GM19193 (cell line): ENCODE data around the gene CIITA.
A peak's percentile ranks its signal among the peaks of the same experiment; 100 is the strongest.

ENCODE experiments used
- POLR2A ChIP-seq: IDR thresholded peaks from 4 replicates; pipeline ENCODE4 v1.6.1; 2011; ENCODE audit not compliant: insufficient read depth, insufficient read length; ENCODE audit errors: extremely low read depth

CIITA gene

DNA sequence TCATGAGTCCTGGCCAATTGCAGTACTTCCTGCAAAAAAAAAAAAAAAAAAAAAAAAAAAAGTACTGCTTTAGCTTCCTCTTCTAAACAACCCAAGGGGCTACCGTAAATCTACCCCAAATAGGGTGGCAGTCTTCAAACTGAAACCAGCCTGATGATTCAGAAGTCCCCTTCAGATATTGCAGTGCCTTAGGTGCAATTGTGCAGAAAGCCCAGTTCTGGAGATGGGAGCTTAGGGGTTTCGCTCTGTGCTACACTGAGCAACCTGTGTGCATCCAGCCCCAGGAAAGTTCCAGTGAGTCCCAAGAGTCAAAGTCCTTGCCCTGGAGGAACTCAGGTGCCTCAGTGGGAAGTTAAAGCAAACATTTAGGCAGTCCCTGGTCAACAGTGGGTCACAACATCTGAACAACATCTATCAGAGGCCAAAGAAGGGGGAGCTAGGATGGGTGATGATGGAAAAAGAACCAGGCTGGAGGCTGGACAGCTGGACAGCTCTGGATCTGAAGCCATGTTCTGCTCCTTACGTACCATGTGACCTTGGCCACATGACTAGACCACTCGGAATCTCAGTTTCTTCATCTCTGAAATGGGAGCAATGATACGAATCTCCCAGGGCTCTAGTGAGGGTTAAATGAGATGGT, 6.7 kb upstream of the CIITA start:
- TF ChIP-seq POLR2A, result no peak

DNA sequence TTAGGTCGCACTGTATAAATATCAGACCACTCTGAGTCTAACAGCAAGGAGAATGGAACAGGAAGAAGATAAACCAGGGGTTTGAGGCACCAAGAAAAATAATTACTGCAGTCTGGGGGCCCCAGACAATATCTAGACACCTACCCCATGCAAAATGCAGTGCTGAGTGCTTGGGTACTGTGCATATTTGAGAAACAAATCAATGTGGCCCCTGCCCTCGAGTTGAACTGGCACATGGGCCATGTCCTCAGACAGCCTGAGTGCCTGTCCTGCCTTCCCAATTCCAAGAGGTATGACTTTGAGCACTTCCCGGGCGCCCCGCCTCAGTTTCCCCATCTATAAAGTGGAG, 6.2 kb upstream of the CIITA start:
- no peak for TF ChIP-seq POLR2A

DNA sequence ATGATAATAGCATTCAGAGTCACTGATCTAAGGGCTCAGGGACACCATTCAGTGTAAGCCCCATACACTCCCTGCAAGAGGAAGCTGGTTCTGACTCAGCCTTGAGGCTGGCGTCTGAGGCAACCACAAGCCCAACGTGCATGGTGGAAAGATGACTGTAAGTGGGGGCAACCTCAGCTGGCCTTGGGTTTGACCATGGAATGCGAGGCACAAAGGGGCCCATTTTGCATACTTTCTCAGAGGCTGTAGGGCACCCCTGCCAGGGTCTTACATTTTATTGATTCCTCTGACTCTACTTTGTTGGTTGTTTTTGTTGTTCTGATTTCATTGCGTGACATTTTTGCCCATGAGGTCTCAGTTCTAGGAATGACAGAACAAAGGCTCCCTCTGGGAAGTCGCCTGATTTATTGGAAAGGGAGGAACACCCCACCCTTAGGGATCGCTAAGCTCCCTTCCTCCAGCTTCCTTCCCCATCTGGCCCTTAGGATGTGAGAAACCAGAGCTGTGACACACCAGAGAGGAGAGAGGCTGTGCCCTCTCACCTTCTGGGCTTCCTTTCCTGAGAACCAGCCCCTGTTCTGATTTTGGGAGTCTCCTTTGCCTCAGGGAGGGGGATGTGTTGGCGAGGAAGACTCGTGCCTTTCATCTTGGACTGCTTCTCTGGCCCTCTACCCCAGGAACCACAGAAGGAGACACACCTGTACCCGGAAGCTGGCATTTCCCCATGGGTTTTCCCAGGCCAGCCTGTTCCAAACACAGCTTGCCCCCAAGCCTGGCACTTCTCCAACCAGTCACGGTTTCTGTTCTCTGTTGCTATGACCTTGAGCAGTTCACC, 5.6 kb upstream of the CIITA start:
- TF ChIP-seq POLR2A, result no peak

DNA sequence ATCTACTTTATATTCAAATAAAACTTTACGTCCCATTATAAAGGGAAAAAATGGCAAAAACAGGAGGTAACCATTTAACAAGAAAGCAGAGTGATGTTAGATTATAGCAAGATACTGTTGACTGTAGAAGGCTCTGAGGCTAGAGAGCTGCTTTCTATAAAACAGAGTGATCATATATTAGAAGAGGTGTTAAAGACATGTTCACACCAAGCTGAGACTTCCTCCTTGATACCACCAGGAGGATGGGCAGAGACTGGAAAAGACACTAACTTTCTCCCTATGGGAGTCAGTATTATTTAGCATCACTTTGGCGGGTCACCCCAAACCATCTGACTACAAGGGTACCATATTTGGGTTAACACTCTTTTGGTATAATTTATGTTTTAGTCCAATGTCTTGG, 687 bp upstream of the CIITA start:
- no peak for TF ChIP-seq POLR2A

DNA sequence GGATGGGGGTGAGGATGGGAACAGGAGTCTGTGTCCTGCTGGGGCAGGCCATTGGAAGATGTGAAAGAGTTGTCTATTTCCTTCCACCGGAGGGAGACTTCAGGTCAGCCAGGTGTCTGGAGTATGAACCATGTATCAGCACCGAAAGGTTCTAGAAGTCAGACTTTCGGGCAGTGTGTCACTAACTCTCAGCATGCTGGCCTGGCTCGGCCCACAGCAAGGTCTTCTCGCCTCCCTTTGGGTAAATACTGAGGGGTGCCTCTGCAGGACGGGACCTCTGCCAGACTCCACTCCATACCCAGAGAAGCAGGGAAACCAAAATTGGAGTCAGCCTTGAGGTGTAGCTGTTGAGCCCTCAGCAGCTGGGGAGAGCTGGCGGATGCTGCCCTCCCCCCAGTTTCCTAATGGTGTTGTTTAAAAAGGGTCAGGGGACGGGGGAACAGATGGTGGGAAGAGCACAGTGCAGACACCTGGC, 507 bp downstream of the CIITA start:
- TF ChIP-seq POLR2A, result no peak

DNA sequence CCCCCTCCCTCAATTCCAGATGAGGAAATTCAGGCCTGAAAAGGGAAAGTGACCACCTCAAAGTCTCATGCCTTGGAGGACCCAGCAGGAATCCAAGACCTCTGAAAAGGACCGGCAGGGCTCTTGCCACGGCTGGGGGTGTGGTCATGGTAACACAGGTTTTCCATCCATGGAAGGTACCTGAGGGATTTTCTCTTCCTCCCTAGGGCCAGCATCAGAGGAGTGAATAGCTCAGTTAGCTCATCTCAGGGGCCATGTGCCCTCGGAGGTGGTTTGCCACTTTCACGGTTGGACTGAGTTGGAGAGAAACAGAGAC, 1.3 kb downstream of the CIITA start:
- TF ChIP-seq POLR2A, result no peak

DNA sequence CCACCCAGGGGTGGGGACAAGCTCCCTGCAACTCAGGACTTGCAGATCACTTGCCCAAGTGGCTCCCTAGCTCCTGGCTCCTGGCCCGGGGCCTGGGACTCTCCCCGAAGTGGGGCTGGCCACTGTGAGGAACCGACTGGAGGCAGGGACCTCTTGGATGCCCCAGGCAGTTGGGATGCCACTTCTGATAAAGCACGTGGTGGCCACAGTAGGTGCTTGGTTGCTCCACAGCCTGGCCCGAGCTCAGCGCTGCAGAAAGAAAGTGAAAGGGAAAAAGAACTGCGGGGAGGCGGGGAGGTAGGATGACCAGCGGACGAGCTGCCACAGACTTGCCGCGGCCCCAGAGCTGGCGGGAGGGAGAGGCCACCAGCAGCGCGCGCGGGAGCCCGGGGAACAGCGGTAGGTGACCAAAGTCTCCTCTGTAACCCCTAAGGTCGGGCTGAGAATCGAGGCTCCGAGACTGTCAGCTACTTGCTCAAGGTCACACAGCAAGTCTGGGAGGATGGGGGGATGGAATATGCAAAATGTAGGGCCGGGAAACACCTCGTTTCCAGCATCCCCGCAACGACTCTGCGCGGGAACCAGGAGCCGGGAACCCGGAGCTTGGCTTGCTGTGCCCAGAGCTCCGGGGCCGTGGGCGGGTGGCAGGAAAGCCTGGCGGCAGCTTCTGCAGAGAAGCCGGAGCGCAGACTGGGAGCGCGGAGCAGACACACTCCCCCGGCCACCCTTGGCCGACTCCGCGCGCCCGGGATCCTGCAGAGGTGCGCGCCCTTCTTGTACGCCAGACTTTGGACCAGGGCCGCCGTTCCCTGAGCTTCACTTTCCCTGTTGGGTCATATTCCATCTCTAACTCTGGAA, 1.9 kb downstream of the CIITA start:
- peak; percentile 56 for TF ChIP-seq POLR2A

DNA sequence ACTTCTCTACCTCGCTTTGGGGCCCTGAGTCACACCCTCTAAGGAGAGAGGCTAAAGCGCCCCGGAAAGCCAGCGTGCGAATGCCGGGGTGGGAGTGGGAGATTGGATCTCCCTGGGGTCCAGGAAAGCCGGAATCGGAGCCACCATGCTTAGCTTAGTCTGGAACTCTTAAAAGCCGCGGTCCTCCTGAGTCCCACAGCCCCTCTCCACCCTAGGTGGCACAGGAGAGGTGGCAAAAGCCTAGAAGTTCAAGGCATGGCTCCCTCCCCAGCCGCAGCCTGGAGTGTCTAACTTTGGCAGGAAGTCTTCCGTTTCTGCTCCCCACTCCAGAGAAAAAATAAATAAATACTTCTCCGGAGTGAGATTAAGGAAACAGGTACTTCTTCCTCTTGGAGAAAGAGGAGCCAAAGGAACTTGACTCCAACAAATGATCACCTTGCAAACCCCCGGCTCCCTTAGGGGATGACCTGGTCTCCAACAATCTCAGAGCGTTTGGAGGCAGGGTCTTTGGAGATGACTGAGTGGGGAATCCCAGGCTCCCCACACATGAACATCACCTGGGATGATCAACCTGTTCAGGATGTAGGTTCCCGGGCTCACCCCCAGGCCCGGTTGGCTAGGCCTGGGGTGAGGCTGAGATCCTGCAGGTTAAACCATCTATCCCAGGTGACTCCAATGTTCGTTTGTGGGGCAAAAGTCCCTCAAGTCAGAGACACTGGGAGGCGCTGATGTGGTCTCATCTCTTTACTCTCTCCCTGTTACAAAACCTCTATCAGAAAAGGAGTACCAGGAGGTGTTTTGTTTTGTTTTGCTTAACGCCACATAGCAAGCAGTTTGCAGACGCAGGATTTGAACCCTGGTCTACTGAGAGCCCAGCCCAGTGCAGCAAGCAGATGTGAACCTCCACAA, 2.9 kb downstream of the CIITA start:
- TF ChIP-seq POLR2A, result peak; percentile 40

DNA sequence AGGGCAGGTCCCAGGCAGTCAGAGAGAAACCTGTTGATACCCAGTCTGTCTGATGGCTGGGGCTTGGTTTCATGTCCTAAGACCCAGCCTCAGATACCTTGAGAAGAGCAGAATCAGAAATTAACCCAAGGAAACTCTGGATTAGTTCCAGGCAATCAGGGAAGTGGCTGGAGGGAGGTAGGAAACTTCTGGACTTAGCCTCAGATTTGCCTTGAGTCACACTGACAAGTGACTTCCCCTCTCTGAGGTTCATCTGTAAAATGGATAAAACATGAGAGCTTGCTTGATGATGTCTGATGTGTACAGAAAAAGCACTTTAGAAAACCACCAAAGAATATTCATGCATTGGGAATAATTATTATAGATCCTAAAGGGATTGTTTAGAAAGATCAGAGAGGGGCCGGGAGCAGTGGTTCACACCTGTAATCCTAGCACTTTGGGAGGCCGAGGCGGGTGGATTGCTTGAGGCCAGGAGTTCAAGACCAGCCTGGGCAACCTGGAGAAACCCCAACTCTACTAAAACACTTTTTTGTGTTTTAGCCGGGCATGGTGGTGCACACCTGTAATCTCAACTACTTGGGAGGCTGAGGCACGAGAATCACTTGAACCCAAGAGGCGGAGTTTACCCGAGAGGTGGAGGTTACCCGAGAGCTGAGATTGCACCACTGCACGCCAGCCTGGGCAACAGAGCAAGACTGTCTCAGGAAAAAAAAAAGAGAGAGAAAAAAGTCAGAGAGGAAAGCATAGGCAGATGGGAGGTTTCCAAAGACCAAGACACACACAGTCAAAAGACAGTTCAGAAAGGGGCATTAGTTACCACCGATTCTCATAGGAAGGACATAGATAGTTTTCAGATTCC, 3.8 kb downstream of the CIITA start:
- no peak for TF ChIP-seq POLR2A

DNA sequence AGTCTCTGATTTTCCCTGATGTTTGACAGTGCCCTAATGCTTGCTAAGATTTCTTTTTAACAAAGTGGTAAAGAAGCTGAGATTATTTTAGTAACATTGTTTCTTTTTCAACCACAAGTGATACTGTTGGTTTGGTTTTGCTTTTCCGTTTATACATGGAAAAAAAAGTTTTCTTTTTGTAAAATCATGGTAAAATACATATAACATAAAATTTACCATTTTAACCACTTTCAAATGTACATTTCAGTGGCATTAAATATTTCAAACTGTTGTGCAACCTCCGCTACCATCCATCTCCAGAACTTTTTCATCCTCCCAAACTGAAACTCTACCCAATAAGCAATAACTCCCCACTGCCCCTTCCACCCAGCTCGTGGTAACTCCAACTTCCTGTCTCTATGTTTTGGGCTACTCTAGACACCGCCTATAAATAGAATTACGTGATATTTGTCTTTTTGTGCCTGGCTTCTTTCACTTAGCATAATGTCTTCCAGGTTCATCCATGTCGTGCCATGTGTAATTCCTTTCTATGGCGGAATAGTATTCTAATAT, 4.6 kb downstream of the CIITA start:
- no peak for TF ChIP-seq POLR2A

DNA sequence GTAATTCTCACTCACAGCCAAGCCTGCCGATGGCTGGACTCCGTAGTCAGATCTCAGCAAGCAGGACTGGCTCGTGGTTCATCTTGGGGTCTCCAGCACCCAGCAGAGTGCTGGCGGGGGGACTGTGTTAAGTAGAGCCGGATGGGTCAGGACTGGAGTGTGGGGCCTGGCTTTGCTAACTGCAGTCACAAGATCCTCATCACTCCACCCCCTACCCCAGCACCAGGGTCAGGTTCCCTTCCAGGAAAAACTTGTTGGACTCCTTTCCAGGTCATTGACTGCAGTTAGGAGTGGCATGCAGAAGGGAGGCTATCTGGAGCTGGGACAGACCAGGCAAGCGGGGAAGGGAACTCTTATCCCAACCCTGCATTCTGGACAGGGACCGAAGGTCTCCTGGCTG, 6.0 kb downstream of the CIITA start:
- no peak for TF ChIP-seq POLR2A

DNA sequence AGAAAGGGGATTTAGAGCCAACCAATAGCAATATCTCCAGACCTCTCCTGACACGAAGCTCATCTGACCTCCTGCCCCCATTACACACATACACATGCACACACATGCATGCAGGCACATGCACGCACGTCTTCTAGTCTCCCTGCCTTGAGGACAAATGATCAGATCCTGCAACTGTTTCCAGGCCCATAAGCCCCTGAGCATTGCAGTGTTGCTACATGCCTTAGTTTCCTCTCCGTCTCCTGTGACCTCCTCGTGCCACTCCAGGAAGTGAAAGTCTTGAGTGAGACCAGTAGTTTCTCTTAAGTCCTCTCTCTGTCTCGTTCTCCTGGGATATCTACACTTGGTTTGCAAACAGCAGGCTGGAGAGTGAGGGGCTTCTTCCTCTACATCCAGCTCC, 8.2 kb downstream of the CIITA start:
- TF ChIP-seq POLR2A, result no peak

DNA sequence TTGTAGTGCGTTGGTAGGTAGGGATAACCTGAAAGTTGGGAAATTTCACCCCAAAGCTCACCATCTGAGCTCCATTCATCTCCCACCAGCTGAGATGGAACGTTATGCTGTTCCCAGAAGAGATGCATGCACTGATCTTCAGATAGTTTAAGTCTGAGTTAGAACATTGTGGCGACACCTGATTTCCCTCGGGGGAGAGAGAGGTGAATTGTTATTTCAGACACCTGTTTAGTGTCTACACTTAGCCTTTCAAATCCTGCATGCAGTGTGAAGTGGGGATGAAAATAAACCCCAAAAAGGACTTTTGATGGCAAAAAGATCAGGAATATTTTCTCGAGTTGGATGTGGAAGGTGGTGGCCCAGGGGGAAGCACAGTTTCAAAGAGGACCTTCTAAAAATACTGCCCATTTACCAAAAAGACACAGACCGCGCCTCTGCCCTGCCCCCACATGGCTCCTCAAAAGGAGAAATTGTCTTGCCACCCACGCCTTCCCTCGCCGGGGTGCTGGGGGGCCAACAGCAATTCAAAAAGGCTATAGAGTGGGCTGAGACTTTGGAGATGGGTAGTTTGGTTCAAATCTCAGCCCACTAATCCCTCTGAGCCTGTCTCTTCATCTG, 11.4 kb downstream of the CIITA start:
- TF ChIP-seq POLR2A, result no peak
